Tibial nerve (tissue), 3 donors: ENCODE results near the gene MAN2A1.

Experiments
- POLR2A ChIP-seq, 2 donors: fragments of 450-650 bp; IDR thresholded peaks; one replicate each; pipeline ENCODE4 v1.6.1; 2017; ENCODE audit warnings: antibody characterized with exemption in 2 of 2, mild to moderate bottlenecking in 2 of 2, moderate library complexity in 2 of 2
- TF ChIP-seq, protein P1 (sequence below), 5 experiments: fragments of 200-600 bp in 3 of 5; fragments of 450-650 bp in 2 of 5; sonication (generic) in 3 of 5; IDR thresholded peaks; one replicate each; pipeline ENCODE4 v1.5.1; 2016 to 2019; ENCODE audit warnings: antibody characterized with exemption in 5 of 5, mild to moderate bottlenecking in 3 of 5, moderate library complexity in 2 of 5

DNA sequence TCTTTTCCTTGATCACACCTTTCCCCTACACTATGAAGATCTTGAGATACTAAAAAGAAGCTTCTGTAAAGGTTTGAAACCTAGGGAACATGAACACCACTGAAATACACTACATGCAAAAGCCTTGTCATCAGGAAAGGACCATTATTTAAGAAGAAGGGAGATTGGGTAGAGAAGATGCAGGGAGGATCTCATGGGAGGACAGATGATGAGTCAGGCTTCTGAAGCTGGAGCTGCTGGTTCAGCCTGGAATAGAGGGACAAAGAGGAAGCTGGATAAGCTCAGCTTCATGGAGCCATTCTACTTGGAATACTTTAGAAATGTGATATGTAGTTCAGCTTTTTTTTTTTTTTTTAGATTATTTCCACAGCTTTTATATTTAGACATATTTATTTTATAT is 169.8 kb downstream of the MAN2A1 start:
- TF ChIP-seq, protein P1, sequence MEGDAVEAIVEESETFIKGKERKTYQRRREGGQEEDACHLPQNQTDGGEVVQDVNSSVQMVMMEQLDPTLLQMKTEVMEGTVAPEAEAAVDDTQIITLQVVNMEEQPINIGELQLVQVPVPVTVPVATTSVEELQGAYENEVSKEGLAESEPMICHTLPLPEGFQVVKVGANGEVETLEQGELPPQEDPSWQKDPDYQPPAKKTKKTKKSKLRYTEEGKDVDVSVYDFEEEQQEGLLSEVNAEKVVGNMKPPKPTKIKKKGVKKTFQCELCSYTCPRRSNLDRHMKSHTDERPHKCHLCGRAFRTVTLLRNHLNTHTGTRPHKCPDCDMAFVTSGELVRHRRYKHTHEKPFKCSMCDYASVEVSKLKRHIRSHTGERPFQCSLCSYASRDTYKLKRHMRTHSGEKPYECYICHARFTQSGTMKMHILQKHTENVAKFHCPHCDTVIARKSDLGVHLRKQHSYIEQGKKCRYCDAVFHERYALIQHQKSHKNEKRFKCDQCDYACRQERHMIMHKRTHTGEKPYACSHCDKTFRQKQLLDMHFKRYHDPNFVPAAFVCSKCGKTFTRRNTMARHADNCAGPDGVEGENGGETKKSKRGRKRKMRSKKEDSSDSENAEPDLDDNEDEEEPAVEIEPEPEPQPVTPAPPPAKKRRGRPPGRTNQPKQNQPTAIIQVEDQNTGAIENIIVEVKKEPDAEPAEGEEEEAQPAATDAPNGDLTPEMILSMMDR (IDR thresholded peaks at IDR 0.05): no peak
- no peak for TF ChIP-seq POLR2A (IDR thresholded peaks at IDR 0.05)
